ENCODE measurements around the gene DNAH8. TPM values are rescaled to one million over a fixed set of nuclear protein-coding genes. Genes with fewer than 3 reads are reported as not detected.

Gene DNAH8
- total and polyA plus RNA-seq, 2 donors (not counting 3 experiments of a cell fraction or from before 2014, with no cell fraction given), result 0.29 to 0.61 TPM

- H3K79me2 ChIP-seq (ENCODE audit: control insufficient read depth, insufficient read depth, low read length), result no peaks in the 10 kb centered on the region
- no peaks in the 10 kb centered on the region for H3K36me3 ChIP-seq (ENCODE audit: control insufficient read depth in 2 of 2, extremely low read depth in 1 of 2, insufficient read depth in 2 of 2, low read length in 2 of 2)
- dilution Hi-C loops (cut with MboI; ENCODE audit: extremely low pct_ligation_motif_present, low sequenced_read_pairs) (no loop called here), intact Hi-C loops (cut with micrococcal nuclease) (no loop called here)
- H2AFZ ChIP-seq (ENCODE audit: low read depth, low read length), result no peak overlapping the region
- no peak for FAIRE-seq
- H3K4me3 ChIP-seq (replicated peaks in 1 of 3; ENCODE audit: insufficient read depth in 1 of 3, low read depth in 1 of 3, low read length in 3 of 3), result no peak overlapping the region
- H3K27ac ChIP-seq (ENCODE audit: insufficient read depth, low read depth, low read length), result no peak overlapping the region
- H3K27me3 ChIP-seq (ENCODE audit: control insufficient read depth in 2 of 2, insufficient read depth in 2 of 2, low read length in 2 of 2), result peaks cover 0 to 2% of the 10 kb centered on the region in 2 experiments
- DNase-seq (ENCODE audit: low read depth, low spot score), result no peak
- no peaks in the 10 kb centered on the region for H3K9me3 ChIP-seq (replicated peaks; ENCODE audit: control insufficient read depth, insufficient read depth, low read length)
- BruUV-seq (replicated peaks), result no TSS peak
- H3K4me2 ChIP-seq (ENCODE audit: insufficient read depth, low read length), result no peak overlapping the region
- ChIA-PET POLR2A (no interaction called here), CTCF (no interaction called here)
- H3K4me1 ChIP-seq (ENCODE audit: control insufficient read depth, extremely low read depth, insufficient read depth, low read length), result no peaks in the 10 kb centered on the region
- TF ChIP-seq MYC (IDR thresholded peaks at IDR 0.05; ENCODE audit: low read depth, low read length) (no peak), POLR2A (IDR thresholded peaks at IDR 0.05; ENCODE audit: low read depth, low read length) (no peak), FOS (IDR thresholded peaks at IDR 0.05; ENCODE audit: borderline replicate concordance, insufficient read depth, low read length) (no peak)
- no peaks in the 10 kb centered on the region for H4K20me1 ChIP-seq (replicated peaks; ENCODE audit: control insufficient read depth, extremely low read depth, insufficient read depth, low read length)
- H3K9ac ChIP-seq (replicated peaks; ENCODE audit: extremely low read depth, insufficient read depth, low read length), result no peak overlapping the region
- H3K9me1 ChIP-seq (replicated peaks; ENCODE audit: control insufficient read depth, extremely low read depth, insufficient read depth, low read length), result no peaks in the 10 kb centered on the region
Measured at GRCh38 chr6:38843798-38844197, 128.7 kb downstream of the DNAH8 start.

GRCh38 chr6:38845931-38846330 lies 130.8 kb downstream of the DNAH8 start:
- Histone ChIP-seq H3K36me3 (ENCODE audit: control insufficient read depth in 2 of 2, extremely low read depth in 1 of 2, insufficient read depth in 2 of 2, low read length in 2 of 2) (no peaks in the 10 kb centered on the region), H3K79me2 (ENCODE audit: control insufficient read depth, insufficient read depth, low read length) (no peaks in the 10 kb centered on the region), H3K4me3 (replicated peaks in 1 of 3; ENCODE audit: insufficient read depth in 1 of 3, low read depth in 1 of 3, low read length in 3 of 3) (no peak overlapping the region), H3K9ac (replicated peaks; ENCODE audit: extremely low read depth, insufficient read depth, low read length) (no peak overlapping the region), H3K27me3 (ENCODE audit: control insufficient read depth in 2 of 2, insufficient read depth in 2 of 2, low read length in 2 of 2) (peaks cover 0 to 2% of the 10 kb centered on the region in 2 experiments), H4K20me1 (replicated peaks; ENCODE audit: control insufficient read depth, extremely low read depth, insufficient read depth, low read length) (no peaks in the 10 kb centered on the region), H3K27ac (ENCODE audit: insufficient read depth, low read depth, low read length) (no peak overlapping the region), H3K4me2 (ENCODE audit: insufficient read depth, low read length) (no peak overlapping the region), H2AFZ (ENCODE audit: low read depth, low read length) (no peak overlapping the region), H3K9me3 (replicated peaks; ENCODE audit: control insufficient read depth, insufficient read depth, low read length) (no peaks in the 10 kb centered on the region), H3K9me1 (replicated peaks; ENCODE audit: control insufficient read depth, extremely low read depth, insufficient read depth, low read length) (no peaks in the 10 kb centered on the region), H3K4me1 (ENCODE audit: control insufficient read depth, extremely low read depth, insufficient read depth, low read length) (no peaks in the 10 kb centered on the region)
- POLR2A ChIA-PET, result no interaction called here
- TF ChIP-seq MAX (IDR thresholded peaks at IDR 0.05; ENCODE audit: insufficient read depth, insufficient read length), result no peak
- TF ChIP-seq EZH2 (IDR thresholded peaks at IDR 0.05; ENCODE audit: borderline replicate concordance, low read depth, low read length, severe bottlenecking), result no peak
- no peak for TF ChIP-seq FOS (IDR thresholded peaks at IDR 0.05; ENCODE audit: borderline replicate concordance, insufficient read depth, low read length)
- TF ChIP-seq POLR2A (IDR thresholded peaks at IDR 0.05; ENCODE audit: low read depth, low read length), result no peak
- no peak for TF ChIP-seq GATA2 (IDR thresholded peaks at IDR 0.05; ENCODE audit: insufficient read depth, insufficient read length, low read depth, low read length)
- no peak for TF ChIP-seq CTCF (IDR thresholded peaks at IDR 0.05; ENCODE audit: extremely low read depth in 1 of 2, insufficient read depth in 1 of 2, low read depth in 1 of 2, low read length in 2 of 2)
- no peak for TF ChIP-seq MYC (IDR thresholded peaks at IDR 0.05; ENCODE audit: low read depth, low read length)
- TF ChIP-seq POLR2AphosphoS5 (IDR thresholded peaks at IDR 0.05; ENCODE audit: insufficient read depth, low read depth, low read length), result no peak
- TF ChIP-seq JUN (IDR thresholded peaks at IDR 0.05; ENCODE audit: borderline replicate concordance, insufficient read depth, insufficient read length, low read depth), result no peak
- dilution Hi-C loops (cut with MboI; ENCODE audit: extremely low pct_ligation_motif_present, low sequenced_read_pairs) (no loop called here), intact Hi-C loops (cut with micrococcal nuclease) (no loop called here)
- no peak for DNase-seq (ENCODE audit: low read depth, low spot score)
- CTCF ChIA-PET, result no interaction called here
- FAIRE-seq, result no peak
- BruUV-seq (replicated peaks), result no TSS peak
